KBM-7 (cell line): Measurements from ENCODE around the gene SH3RF3.

Source experiments
- DNase-seq: peaks from one replicate; pipeline ENCODE4 v3.0.0-alpha.2; 2015
- in situ Hi-C: fragments of 300-500 bp; cut with MboI; formaldehyde crosslinking; loops from 2 replicates; pipeline ENCODE4 v1.14.3; 2020; ENCODE audit warnings: low sequenced_read_pairs, low pct_unique_long_range_greater_than_20kb, mixed read lengths

The SH3RF3 gene

DNA sequence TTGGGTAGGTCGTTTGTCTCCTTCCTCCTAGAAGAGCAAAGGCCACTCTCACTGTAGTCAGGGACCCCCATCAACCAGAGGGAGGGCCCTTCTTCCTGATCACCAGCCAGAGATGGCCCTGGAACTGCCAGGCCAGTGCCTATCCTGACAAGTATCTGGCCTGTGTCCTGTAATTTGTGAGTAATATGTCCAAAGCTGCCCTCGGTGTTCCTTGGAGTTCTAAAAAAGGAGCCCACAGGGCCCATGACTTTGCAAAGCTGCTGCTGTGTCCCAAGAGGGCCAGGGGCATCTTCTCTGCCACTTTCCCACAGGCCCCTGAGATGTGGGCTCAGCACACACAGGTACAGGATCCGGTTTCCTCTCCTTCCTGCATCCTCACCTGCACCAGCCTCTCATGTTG lies 272.4 kb downstream of the SH3RF3 start:
- no peak for DNase-seq
- in situ Hi-C loops = no loop called here

DNA sequence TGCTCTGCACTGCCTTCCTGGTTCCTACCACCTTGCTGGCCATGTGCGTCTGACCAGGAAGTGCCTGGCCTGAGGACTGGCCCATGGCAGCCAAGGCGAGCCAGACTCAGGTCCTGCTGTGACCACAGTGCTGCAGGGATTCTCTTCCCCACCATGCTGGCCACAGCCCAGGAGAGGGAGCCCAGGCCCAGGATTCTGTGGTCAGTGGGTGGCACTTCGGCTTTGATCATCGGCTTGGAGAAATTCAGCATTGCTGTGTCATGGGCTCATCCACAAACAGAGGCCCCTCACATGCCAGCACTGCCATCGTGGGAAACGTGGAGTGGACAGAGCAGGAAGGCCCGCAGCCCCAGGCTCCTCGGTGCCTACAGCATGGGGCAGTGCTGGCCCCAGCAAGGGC lies 273.2 kb downstream of the SH3RF3 start:
- in situ Hi-C loops = no loop called here

DNA sequence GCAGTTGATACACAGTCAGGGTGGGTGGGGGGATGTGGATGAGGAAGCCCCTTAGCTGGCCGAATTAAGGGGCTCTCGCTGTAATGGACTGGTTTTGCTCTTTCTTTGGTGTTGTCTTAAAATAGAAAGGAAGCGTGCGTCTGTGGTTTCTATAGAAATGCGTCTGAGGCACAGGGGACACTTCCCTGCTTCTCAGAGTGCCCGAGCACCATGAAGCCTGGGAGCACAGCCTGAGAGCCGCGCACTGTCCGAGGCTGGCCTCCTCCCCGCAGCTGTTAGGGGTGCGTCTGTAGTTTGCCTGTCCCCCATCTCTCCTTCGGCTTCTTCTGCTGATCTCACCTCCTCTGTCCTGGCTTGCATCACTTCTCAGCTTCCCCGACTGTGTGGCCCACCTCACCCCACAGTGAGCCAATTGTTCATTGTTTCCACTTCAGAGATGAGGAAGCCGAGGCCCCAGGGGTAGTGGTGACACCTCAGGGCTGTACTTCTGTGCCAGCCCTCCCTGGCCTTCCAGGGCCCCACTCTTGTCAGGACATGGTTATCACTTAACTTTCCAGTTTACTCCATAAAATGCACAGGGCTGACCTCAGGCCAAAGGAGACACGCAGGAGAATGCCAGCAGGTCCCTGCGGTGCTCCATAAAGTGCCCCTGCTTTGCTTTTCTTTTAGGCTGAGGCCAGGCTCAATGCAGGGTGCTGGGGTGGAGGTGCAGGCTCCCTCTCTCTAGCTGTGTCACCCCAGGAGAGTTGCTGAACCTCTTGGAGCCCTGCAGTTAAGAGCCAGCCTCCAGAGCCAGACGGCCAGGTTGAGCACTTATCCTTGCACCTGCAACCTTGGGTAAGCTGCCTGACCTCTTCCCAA lies 274.2 kb downstream of the SH3RF3 start:
- DNase-seq = no peak
- in situ Hi-C loops = no loop called here

More for the DNA sequence above, 273.2 kb downstream of the SH3RF3 start:
- no peak for DNase-seq

DNA sequence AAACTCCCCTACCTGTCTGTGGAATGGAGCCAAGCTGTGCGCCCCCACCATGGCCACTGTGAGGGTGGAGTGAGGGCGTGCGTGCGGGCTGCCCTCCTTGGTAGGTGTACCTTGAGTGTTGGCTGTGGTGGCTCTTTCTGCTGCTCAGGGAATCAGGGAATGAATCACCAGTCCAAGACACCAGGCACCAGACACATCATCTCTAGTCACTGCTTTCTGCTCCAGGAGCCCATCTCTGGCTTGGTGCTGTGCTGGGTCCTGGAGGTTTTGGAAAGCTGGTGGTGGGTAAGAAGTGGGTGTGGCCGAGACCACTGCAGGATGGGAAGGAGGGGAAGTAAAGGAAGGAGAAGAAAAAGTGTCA lies 274.8 kb downstream of the SH3RF3 start:
- in situ Hi-C loops = no loop called here
- no peak for DNase-seq

DNA sequence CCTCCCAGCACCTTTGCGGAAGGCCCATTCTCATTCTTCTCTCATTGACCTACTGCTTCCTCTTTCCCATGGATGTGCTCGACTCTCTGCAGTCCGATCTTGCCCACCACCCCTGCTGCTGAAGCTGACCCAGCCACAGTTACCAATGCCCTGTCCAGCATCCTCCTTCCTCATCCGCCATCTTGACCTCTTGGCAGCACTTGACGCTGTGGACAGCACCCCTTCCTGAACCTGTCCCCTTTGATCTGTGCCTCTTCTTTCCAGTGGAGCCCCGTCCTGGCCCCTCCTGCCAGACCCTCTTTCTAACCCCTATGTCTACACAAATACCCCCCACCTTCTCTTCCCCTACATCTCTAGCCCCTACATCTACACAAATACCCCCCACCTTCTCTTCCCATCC lies 275.7 kb downstream of the SH3RF3 start:
- in situ Hi-C loops = no loop called here

DNA sequence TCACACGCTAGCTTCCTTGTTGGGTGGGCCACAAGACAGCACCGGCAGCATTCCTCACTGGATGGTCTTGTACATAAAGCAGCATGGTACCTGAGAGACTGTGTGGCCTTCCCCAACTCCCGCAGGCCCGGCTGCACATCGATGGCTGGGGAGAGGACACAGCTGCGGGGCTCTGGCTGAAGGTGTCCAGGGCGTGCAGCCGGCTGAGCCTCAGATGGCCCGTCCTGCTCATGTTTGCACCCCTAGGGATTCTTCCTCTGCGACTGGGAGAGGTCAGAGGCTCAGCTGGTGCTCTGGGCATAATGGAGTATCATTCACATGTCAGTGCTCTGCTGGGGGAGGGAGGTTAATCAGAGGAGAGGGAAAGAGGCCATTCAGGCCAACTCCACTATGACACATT lies 276.9 kb downstream of the SH3RF3 start:
- no peak for DNase-seq
- in situ Hi-C loops = no loop called here

More for the DNA sequence above, 275.7 kb downstream of the SH3RF3 start:
- no peak for DNase-seq

DNA sequence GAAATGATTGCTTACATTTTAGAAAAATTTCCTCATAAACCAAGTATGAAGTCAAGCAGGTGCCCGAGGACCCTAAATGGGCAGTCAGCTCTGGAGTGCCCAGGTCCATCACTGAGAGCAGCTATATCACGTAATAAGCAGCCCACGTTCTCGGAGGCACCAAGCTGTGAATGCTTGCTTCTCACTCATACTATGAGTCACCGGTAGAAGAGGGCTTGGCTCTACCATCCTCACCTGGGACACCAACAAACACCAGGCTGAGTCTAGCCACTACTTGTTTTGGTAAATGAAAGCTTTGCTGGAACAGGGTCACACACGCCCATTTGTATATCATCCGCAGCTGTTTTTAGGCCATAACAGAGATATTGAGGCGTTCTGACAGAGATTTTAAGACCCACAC lies 277.3 kb downstream of the SH3RF3 start:
- no peak for DNase-seq
- in situ Hi-C loops = no loop called here

DNA sequence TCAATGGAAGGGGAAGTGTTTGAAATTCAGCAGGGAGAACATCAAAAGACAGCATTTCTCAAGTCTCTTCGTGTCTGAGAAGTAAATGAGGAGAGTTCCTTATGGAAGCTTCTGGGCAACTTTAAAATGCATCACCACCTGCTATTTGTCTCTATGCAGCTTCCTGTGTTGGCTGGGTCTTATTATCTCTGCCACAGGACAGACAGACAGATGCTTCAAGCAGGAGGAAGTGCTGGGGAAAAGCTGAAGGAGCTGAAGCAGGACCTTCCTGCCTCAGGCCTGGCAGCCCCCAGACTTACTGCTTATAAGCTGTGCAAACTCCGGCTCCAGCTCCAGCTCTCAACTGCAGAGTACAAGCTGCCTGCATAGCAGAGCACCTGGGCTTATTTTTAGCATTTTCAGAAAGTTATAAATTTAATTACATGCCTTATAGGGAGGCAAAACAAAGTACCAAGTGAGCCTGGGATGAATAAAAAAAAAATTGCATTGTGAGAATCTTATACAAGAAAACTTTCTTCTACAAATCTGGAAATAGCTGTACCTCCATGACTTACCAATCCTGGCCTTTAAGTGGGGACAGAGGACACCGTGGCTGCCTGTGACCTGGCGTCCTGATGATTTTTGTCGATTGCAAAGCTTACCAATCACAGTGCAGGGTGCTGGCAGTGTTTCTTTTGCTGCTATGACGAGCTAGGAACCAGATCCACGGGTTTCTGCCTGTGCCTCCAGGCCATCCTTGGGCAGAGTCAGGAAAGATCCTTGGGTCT lies 278.5 kb downstream of the SH3RF3 start:
- in situ Hi-C loops = no loop called here
- DNase-seq = no peak

DNA sequence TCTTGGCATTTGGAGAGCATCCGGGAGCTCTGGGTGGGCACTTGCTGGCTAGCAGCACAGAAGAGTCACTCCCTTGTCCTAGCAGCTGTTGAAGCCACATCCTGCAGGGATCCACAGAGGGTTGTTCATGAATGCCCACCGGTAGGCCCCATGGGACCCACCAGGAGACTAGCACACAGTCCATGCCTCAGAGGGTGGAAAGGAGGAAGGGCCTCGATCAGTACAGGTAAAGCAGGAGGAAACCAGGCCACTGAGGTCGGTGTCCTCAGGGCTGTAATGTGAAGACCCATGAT lies 279.0 kb downstream of the SH3RF3 start:
- DNase-seq = no peak
- in situ Hi-C loops = no loop called here

DNA sequence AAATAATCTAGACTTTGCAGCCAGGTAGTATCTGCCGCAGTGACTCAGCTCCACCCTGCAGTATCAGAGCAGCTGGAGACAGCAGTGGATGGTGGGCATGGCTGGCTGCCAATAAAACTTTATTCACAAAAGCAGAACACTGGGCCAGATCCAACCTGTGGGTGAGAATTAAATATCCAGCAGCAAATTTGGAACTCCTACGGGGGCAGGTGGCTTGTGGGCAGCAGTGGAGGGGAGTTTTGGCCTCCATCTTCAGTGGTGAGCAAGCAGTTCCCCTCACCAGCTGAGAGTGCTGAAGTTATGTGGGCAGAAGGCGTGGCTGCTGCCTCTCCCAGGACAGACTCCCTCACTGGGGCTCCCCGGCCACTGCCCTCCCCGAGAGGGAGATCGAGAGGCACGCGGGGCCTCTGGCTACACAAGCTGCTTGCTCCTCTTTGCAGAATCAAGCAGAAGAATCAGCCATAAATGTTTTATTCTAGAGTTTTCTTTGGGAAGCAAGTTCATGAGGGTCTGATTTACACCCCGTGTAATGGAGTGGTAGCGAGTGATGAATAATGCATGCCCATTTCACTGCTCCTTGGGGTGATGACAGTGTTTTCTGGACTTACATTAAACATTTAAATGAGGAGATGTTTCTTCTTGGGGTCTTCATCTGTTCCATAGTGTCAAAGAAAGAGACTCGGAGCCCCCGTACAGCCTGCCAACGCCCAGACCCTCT lies 280.5 kb downstream of the SH3RF3 start:
- no peak for DNase-seq
- in situ Hi-C loops = no loop called here

DNA sequence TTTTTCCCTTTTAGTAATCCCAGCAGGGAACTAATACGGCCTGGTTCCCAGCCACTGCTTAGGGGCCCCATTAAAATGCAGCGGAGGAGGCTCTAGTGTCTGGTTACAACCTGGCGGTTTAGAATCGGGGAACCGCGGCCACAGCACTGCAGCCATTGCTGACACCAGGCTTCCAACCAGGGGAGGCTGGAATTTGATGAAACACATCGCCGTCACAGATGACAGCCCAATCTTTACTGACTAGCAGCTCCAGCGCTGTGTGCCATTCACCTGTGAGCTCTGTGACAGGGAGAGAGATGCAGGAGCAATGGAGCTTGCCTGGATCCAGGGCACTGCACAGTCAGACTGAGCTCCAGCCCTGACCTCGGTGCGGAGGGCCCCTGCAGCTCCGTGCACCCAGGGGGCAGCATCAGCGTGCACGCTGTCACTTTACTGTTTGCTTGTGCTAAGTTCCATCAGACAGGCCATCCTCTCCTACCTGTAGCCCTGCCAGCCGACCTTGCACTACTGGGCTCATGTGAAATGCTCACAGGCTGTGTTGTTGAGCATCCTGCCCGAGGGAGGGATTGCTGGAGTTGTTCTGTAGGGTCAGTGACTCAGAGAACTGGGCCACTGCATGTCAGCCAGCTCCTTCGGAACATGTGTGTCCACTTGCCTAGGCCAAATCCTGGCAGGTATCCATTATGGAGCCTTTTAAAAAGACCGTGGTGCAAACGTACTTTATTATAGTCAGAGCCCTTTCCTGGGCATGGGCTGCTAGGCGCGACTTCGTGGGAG lies 281.2 kb downstream of the SH3RF3 start:
- no peak for DNase-seq
- in situ Hi-C loops = no loop called here

DNA sequence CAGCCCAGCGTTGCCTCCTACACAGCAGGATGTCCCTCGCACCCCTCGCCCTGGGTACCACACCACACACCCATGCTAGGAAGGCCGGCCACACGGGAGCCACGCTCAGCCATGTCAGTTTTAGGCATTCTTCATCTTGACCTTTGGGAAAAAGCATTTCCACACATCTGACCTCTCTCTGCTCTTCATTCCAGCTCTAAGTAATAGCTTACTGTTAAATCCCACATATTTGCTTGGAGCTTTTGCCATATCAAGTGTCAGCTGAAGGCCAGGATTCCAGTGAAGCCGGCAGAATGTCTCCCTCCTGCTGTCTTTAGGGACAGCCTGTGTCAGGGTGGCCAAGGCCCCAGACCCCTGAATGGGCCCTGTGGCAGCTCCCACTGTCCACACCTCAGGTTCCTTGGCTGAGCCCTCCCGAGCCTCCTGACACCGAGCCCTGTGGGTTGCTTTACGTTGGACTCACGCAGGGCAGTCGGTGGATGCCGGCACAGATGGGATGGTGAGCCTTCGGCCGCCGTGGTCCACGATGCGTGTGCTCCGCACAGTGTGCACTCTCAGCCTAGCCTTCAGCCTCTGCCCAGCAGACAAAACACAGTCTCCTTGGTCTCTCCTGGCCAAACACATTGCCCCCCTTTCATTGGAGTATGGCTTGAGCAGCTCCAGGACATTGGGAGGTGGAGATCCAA lies 282.8 kb downstream of the SH3RF3 start:
- no peak for DNase-seq
- in situ Hi-C loops = no loop called here

DNA sequence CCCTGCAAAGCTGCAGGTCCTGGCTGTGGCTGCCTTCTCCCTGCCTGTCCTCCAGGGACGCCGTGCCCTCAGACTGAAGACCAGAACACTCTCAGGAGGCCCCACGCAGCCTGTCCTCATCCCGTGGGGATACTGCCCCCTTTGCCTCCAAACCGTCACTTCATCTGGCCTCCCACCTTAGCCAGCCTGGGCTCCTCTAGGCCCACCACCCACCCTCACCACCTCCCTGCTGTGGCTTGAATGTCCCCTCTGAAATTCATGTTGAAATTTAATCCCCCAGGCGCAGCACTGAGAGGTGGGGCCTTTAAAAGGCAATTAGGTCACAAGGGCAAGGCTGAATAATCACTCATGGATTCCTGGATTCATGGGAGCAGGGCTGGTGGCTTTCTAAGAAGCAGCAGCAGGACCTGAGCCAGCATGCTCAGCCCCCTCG lies 286.6 kb downstream of the SH3RF3 start:
- in situ Hi-C loops = no loop called here
- no peak for DNase-seq

DNA sequence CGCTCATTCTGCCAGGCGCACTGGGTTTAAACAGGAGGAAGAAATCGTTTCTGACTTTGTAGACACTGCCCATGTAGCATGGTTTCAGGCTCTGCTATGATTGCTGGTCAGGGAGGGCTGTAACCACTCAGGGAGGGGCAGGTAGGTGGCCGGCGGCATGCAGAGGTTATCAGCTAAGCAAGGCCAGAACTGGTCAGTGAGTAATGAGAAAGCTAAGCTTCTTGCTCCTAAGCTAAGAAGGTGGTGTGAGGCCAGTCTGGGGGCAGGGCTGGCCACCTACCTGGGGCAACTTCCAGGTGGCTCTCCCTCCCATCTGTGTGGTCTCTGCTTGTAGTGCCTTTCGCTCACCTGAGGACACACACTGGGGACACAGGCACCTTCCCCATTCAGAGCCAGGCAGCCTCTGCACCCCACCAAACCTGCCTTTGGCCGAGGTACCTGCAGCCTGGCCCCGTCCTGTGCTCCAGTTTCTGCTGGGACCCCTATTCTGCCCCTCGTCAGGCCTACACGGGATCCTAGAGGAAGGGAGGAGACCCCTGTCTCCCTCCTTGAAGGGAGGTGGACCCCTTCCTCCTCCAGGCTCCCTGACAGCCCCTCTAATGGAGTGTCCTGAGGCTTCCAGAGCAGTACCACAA lies 288.8 kb downstream of the SH3RF3 start:
- DNase-seq = no peak
- in situ Hi-C loops = no loop called here

DNA sequence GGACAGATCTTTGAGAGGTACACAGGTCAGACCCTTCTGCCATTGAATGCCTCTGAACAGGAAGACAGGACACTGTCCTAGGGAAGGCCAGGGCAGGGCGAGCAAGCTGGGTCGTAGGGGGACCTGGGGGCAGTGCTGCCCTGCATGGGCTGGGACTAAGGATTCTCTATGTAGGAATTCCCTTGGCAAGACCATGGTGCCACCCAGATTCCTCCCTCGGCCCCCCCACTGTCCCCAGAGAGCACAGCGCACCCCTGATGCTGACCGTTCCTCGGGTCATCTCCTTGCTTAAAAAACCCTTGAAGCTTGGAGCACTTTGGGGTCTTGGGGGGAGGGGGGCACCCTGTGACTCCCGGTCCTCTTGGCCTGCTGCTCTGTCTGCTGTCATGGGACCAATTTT lies 289.7 kb downstream of the SH3RF3 start:
- in situ Hi-C loops = no loop called here
- DNase-seq = no peak

DNA sequence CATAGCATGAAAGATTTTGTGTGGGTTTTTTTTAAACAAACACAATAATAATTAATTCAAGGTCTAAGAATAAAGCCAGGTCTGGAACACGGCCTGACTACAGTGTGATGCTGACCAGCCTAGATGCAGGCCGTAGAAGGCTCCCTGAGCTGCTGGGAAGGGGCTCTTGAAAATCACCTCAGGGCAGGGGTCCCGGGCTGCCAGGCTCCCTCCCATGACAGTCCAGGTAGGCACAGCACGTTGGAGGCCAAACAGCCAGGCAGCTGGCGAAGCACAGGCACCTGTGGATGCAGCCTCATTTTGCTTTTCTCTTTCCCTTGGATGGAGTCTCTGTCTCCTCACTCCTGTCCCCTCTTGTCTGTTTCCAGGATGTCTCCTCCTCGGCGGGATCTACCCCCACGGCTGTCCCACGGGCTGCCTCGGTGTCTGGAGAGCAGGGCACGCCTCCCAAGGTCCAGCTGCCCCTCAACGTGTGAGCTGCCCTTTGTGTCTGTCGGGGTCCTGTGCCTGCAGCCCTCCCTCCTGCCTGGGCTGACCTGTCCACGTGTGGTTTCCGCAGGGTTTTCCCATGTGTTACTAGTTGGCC lies 290.3 kb downstream of the SH3RF3 start:
- in situ Hi-C loops = no loop called here
- DNase-seq = no peak

DNA sequence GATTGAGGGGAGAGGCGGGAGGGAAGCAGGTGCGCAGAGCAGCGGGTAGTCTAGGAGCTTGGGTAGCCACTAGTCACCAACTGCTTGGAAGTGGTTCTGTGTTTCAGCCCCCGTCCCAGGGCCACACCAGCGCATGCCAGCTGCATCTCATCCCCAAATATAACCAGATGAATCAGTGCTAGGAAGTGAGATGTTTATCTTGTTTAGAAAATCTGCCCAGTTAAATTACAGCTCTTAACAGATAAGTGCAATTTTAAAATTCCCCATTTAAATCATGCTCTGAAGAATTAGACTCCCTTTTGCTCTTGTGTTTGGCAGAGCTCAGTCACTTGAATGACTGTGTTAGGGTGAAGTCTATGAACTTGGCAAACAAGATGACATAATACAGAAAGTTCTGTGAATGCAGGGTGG lies 291.0 kb downstream of the SH3RF3 start:
- in situ Hi-C loops = no loop called here
- no peak for DNase-seq

DNA sequence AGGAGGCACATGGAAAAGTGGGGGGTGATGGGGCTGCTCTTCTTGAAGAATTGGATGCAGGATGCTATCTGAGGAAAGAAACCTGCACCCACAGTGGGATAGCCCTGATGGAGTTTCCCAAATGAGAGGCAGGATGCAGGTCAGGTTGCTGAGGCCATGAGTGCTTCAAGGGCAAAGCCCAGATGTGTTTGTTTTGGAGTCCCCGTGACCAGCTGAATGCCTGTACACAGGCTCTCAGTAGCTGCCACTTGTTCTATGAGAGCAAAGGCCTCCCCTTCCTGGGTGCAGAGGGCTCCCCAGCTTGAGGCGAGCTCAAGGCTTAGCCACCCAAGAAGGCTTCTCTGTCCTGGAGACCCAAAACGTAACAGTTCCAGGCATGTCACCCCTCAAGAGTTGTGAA lies 292.1 kb downstream of the SH3RF3 start:
- in situ Hi-C loops = no loop called here
- no peak for DNase-seq
